ENCODE results near the gene TAOK3. TPM values are rescaled to one million over a fixed set of nuclear protein-coding genes. Genes with fewer than 3 reads are reported as not detected.
A peak's percentile ranks its signal among the peaks of the same experiment; 100 is the strongest.

Gene TAOK3
- polyA plus RNA-seq, 3 donors, result 19.7 to 58.3 (median 44.8) TPM

GRCh38 chr12:118342090-118342489, 30.6 kb downstream of the TAOK3 start:
- H3K4me1 ChIP-seq (ENCODE audit: control insufficient read depth in 1 of 2, insufficient read depth in 2 of 2, low read length in 2 of 2), result peaks cover 11 to 29% of the 10 kb centered on the region in 2 donors
- intact Hi-C loops (cut with micrococcal nuclease), result no loop called here
- Mint-ChIP-seq H3K27me3 (ENCODE audit: low read depth in 3 of 3) (peaks cover 0 to 2% (median 0%) of the 10 kb centered on the region in 3 donors), H3K27ac (no peak overlapping the region), H3K36me3 (peaks cover 3 to 5% of the 10 kb centered on the region in 2 donors), H3K4me1 (peaks cover 36% of the 10 kb centered on the region), H3K4me3 (no peak overlapping the region), H3K9me3 (no peaks in the 10 kb centered on the region)
- no peak for DNase-seq
- no peak overlapping the region for H3K4me3 ChIP-seq (replicated peaks in 1 of 3; ENCODE audit: low read depth in 2 of 3, low read length in 3 of 3)
- no peak for TF ChIP-seq CTCF (IDR thresholded peaks at IDR 0.05)
- WGBS (ENCODE audit: insufficient coverage), result no CpG with 5 or more reads among the region's 2 CpGs
- no peaks in the 10 kb centered on the region for H3K9me3 ChIP-seq (replicated peaks in 1 of 2; ENCODE audit: control insufficient read depth in 1 of 2, insufficient read depth in 1 of 2, low read length in 2 of 2)
- H3K36me3 ChIP-seq (replicated peaks in 1 of 2; ENCODE audit: control insufficient read depth in 1 of 2, insufficient read depth in 2 of 2, low read length in 2 of 2), result no peaks in the 10 kb centered on the region
- H3K27ac ChIP-seq (ENCODE audit: low read depth in 1 of 2, low read length in 2 of 2), result peak overlapping the region in 1 of 2 donors; percentile 20
- H4K20me1 ChIP-seq (ENCODE audit: insufficient read depth, low read length), result peaks cover 100% of the 10 kb centered on the region
- H3K9ac ChIP-seq (ENCODE audit: insufficient read depth, low read length, poor library complexity, severe bottlenecking), result no peak overlapping the region
- H3K4me2 ChIP-seq (replicated peaks; ENCODE audit: extremely low read depth, low read length, poor library complexity, severe bottlenecking), result no peak overlapping the region
- H3K27me3 ChIP-seq (ENCODE audit: control insufficient read depth in 2 of 2, insufficient read depth in 2 of 2, low read length in 2 of 2), result no peaks in the 10 kb centered on the region
- H2AFZ ChIP-seq (ENCODE audit: insufficient read depth, low read depth, low read length, poor library complexity, severe bottlenecking), result no peak overlapping the region
- peaks cover 100% of the 10 kb centered on the region for H3K79me2 ChIP-seq (ENCODE audit: insufficient read depth, low read length)

- H3K4me3 Mint-ChIP-seq, result no peak overlapping the region
- peaks cover 0 to 3% (median 0%) of the 10 kb centered on the region in 3 donors for H3K27me3 Mint-ChIP-seq (ENCODE audit: low read depth in 3 of 3)
- Histone ChIP-seq H3K4me1 (ENCODE audit: control insufficient read depth in 1 of 2, insufficient read depth in 2 of 2, low read length in 2 of 2) (peaks cover 18 to 32% of the 10 kb centered on the region in 2 donors), H3K4me3 (replicated peaks in 1 of 3; ENCODE audit: low read depth in 2 of 3, low read length in 3 of 3) (no peak overlapping the region), H3K27me3 (ENCODE audit: control insufficient read depth in 2 of 2, insufficient read depth in 2 of 2, low read length in 2 of 2) (no peaks in the 10 kb centered on the region), H3K27ac (ENCODE audit: low read depth in 1 of 2, low read length in 2 of 2) (no peak overlapping the region), H3K36me3 (replicated peaks in 1 of 2; ENCODE audit: control insufficient read depth in 1 of 2, insufficient read depth in 2 of 2, low read length in 2 of 2) (no peaks in the 10 kb centered on the region), H3K4me2 (replicated peaks; ENCODE audit: extremely low read depth, low read length, poor library complexity, severe bottlenecking) (no peak overlapping the region), H2AFZ (ENCODE audit: insufficient read depth, low read depth, low read length, poor library complexity, severe bottlenecking) (no peak overlapping the region), H3K9me3 (replicated peaks in 1 of 2; ENCODE audit: control insufficient read depth in 1 of 2, insufficient read depth in 1 of 2, low read length in 2 of 2) (no peaks in the 10 kb centered on the region), H4K20me1 (ENCODE audit: insufficient read depth, low read length) (peaks cover 99% of the 10 kb centered on the region), H3K79me2 (ENCODE audit: insufficient read depth, low read length) (peaks cover 100% of the 10 kb centered on the region), H3K9ac (ENCODE audit: insufficient read depth, low read length, poor library complexity, severe bottlenecking) (no peak overlapping the region)
- H3K27ac Mint-ChIP-seq, result peak overlapping the region in 3 of 7 donors; percentile 11 to 32 (median 22)
- DNase-seq, result no peak
- no CpG with 5 or more reads among the region's 6 CpGs for WGBS (ENCODE audit: insufficient coverage)
- intact Hi-C loops (cut with micrococcal nuclease), result no loop called here
- TF ChIP-seq CTCF (IDR thresholded peaks at IDR 0.05), result no peak
- no peaks in the 10 kb centered on the region for H3K9me3 Mint-ChIP-seq
- peaks cover 5 to 11% of the 10 kb centered on the region in 2 donors for H3K36me3 Mint-ChIP-seq
- H3K4me1 Mint-ChIP-seq, result peaks cover 50% of the 10 kb centered on the region
Observed at GRCh38 chr12:118337194-118337838, 35.4 kb downstream of the TAOK3 start.

All from CD14-positive monocyte (primary cell).